ENCODE results near the gene SPAG5.

The SPAG5 gene

GRCh38 chr17:28643983-28644786 lies 45.4 kb upstream of the SPAG5 start:
- DNase-seq (ENCODE audit: extremely low spot score) = peak; percentile 52
- POLR2A ChIA-PET = interaction anchor here (0.6 to 6.5 kb wide), 20 partner anchors 10 to 613 kb away, joined by 3 to 94 read pairs (median 4); partner anchors contain the start of genes PHF12, PIGS, PROCA1 and RPL23A
- CTCF ChIA-PET = interaction anchor here (0.7 to 1.8 kb wide), 12 partner anchors 9 to 473 kb away, joined by 3 to 8 read pairs (median 3); partner anchors contain the start of genes NEK8, SDF2 and SUPT6H
- TF ChIP-seq, protein P1, sequence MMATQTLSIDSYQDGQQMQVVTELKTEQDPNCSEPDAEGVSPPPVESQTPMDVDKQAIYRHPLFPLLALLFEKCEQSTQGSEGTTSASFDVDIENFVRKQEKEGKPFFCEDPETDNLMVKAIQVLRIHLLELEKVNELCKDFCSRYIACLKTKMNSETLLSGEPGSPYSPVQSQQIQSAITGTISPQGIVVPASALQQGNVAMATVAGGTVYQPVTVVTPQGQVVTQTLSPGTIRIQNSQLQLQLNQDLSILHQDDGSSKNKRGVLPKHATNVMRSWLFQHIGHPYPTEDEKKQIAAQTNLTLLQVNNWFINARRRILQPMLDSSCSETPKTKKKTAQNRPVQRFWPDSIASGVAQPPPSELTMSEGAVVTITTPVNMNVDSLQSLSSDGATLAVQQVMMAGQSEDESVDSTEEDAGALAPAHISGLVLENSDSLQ (IDR thresholded peaks at IDR 0.05) = 0 out of 2 replicates have a peak, but pooled peaks have one; percentile 33
- TF ChIP-seq LEF1 (IDR thresholded peaks at IDR 0.05; ENCODE audit: borderline replicate concordance) = no peak

DNA sequence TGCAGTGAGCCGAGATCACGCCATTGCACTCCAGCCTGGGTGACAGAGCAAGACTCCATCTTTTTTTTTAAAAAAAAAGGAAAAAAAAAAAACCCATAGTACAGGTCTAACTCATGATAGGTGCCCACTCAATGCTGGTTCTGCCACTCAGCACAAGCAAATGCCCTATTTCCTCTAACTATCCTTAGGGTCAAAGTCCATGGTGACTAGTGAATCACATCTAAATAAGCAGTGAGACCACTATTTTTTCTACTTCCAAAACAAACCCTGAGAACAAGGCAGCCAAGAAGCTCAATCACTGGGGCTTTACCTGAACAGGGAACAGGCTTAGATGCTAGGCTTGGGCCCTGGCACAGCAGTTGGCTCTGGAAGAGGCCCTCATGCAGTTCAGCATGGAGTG lies 42.8 kb upstream of the SPAG5 start:
- CTCF ChIA-PET = no interaction called here
- POLR2A ChIA-PET = interaction anchor here (1.0 to 6.5 kb wide), 2 partner anchors 9 to 20 kb away, joined by 3 to 94 read pairs; partner anchors contain the start of genes SDF2 and SUPT6H
- no peak for TF ChIP-seq ARNT (IDR thresholded peaks at IDR 0.05)
- no peak for TF ChIP-seq ELF4 (IDR thresholded peaks at IDR 0.05)
- no peak for TF ChIP-seq BHLHE40 (IDR thresholded peaks at IDR 0.05; ENCODE audit: borderline replicate concordance)
- TF ChIP-seq TARDBP (IDR thresholded peaks at IDR 0.05) = no peak
- no peak for TF ChIP-seq FOXM1 (IDR thresholded peaks at IDR 0.05; ENCODE audit: borderline replicate concordance)
- TF ChIP-seq ZNF384 (IDR thresholded peaks at IDR 0.05) = no peak
- DNase-seq (ENCODE audit: extremely low spot score) = no peak

GRCh38 chr17:28635506-28635905 lies 36.7 kb upstream of the SPAG5 start:
- ChIA-PET POLR2A (interaction anchor here (5.5 kb wide), 1 partner anchor 9 kb away, joined by 32 read pairs; the partner anchor contains the start of gene BLTP2), CTCF (interaction anchor here (1.0 to 1.2 kb wide), 2 partner anchors 8 to 92 kb away, joined by 3 read pairs; no protein-coding TSS in a partner anchor)
- TF ChIP-seq CTBP1 (IDR thresholded peaks at IDR 0.05; ENCODE audit: borderline replicate concordance) = no peak
- no peak for TF ChIP-seq FOXM1 (IDR thresholded peaks at IDR 0.05; ENCODE audit: borderline replicate concordance)
- TF ChIP-seq FOXK2 (IDR thresholded peaks at IDR 0.05) = no peak
- TF ChIP-seq SP1 (IDR thresholded peaks at IDR 0.05) = no peak
- TF ChIP-seq ELF4 (IDR thresholded peaks at IDR 0.05) = no peak
- DNase-seq (ENCODE audit: extremely low spot score) = no peak

DNA sequence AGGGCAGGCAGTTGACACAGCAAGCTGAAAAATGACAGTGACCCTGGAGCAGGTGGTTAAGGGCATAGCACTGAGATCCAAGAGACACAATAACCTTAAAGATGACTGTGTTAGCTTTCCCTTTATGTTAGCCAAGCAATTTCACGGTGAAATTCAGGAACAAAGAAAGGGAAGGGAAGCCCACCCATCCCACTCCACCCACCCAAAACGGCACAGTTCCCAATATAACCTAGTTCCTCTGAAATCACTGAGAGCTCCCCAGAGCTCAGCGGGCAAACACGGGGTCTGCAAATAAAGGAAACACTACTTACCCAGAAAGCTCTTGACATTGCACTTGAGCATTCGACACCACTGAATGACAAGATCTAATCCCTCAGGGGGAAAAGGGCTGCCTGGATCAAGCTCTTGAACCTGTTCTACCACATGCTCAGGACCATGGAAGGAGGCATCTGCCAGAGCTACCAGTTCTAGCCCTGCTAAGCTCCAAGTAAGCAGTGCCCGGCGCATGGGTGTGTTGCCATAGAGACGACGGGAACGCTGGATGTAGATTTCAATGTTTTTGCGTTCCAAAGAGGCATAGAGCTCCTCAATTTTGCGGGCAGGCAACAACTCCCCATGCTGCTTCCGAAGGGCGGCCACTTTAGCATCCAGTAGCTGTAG lies 35.5 kb upstream of the SPAG5 start:
- no peak for TF ChIP-seq HDGF (IDR thresholded peaks at IDR 0.05; ENCODE audit: borderline replicate concordance)
- TF ChIP-seq BHLHE40 (IDR thresholded peaks at IDR 0.05; ENCODE audit: borderline replicate concordance) = no peak
- no peak for TF ChIP-seq SP1 (IDR thresholded peaks at IDR 0.05)
- TF ChIP-seq LEF1 (IDR thresholded peaks at IDR 0.05; ENCODE audit: borderline replicate concordance) = no peak
- no peak for TF ChIP-seq SUZ12 (IDR thresholded peaks at IDR 0.05)
- TF ChIP-seq ARNT (IDR thresholded peaks at IDR 0.05) = no peak
- TF ChIP-seq CTBP1 (IDR thresholded peaks at IDR 0.05; ENCODE audit: borderline replicate concordance) = no peak
- no peak for TF ChIP-seq TARDBP (IDR thresholded peaks at IDR 0.05)
- no peak for TF ChIP-seq ELF4 (IDR thresholded peaks at IDR 0.05)
- ChIA-PET POLR2A (interaction anchor here (1.0 to 5.5 kb wide), 4 partner anchors 10 to 85 kb away, joined by 3 to 32 read pairs (median 6); partner anchors contain the start of genes BLTP2, RPL23A, SDF2 and SUPT6H), CTCF (no interaction called here)
- DNase-seq (ENCODE audit: extremely low spot score) = no peak

DNA sequence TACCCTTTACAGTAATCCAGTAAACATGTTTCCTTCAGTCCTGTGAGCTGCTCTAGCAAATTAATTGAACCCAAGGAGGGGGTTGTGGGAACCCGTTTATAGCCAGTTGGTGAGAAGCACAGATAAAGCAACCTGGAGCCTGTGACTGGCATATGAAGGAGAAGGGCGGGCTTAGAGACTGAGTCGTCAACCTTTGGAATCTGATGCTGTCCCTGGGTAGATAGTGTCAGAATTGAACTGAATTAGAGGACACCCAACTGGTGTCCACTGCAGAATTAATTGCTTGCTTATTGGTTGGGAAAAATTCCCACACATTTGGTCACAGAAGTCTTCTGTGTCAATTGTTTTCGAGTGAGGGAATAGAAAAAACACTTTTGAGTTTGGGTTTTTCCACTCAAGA lies 28.0 kb upstream of the SPAG5 start:
- TF ChIP-seq FOXK2 (IDR thresholded peaks at IDR 0.05) (no peak), CTBP1 (IDR thresholded peaks at IDR 0.05; ENCODE audit: borderline replicate concordance) (no peak), LEF1 (IDR thresholded peaks at IDR 0.05; ENCODE audit: borderline replicate concordance) (no peak), FOXA1 (IDR thresholded peaks at IDR 0.05) (no peak), ARNT (IDR thresholded peaks at IDR 0.05) (no peak), TARDBP (IDR thresholded peaks at IDR 0.05) (no peak)
- no peak for DNase-seq (ENCODE audit: extremely low spot score)
- CTCF ChIA-PET = no interaction called here
- POLR2A ChIA-PET = no interaction called here

- ChIA-PET CTCF (interaction anchor here (0.6 to 1.3 kb wide), 3 partner anchors 12 to 23 kb away, joined by 3 to 8 read pairs (median 5); no protein-coding TSS in a partner anchor), POLR2A (interaction anchor here (1.1 to 2.1 kb wide), 4 partner anchors 15 to 92 kb away, joined by 3 to 4 read pairs (median 4); partner anchors contain the start of genes SDF2 and SUPT6H)
- no peak for DNase-seq (ENCODE audit: extremely low spot score)
- no peak for TF ChIP-seq FOXK2 (IDR thresholded peaks at IDR 0.05)
- no peak for TF ChIP-seq NFRKB (IDR thresholded peaks at IDR 0.05)
- TF ChIP-seq CTBP1 (IDR thresholded peaks at IDR 0.05; ENCODE audit: borderline replicate concordance) = no peak
Measured at GRCh38 chr17:28624148-28624547, 25.3 kb upstream of the SPAG5 start.

DNA sequence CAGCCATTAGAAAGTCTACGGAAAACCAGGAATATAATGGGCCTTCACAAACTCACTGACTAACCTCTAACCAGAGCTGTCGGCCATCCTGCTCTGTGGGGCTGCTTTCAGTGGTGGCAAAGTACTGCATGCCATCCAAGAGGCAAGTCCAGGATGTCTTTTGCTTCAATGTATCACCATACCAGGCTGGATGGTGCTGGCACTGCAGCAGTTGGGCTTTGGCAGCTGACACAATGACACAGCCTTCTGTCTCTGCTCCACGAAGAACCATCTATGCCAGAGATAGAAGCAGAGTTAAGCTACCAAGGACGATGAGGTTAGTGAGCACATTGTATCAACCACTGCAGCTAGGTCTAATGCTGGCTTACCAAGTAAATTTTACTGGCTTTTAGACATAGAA lies 24.9 kb upstream of the SPAG5 start:
- TF ChIP-seq ARNT (IDR thresholded peaks at IDR 0.05) (no peak), SUZ12 (IDR thresholded peaks at IDR 0.05) (no peak), FOXK2 (IDR thresholded peaks at IDR 0.05) (no peak), ELF4 (IDR thresholded peaks at IDR 0.05) (no peak), FOXA1 (IDR thresholded peaks at IDR 0.05) (no peak), NFRKB (IDR thresholded peaks at IDR 0.05) (no peak)
- TF ChIP-seq, protein P1 (IDR thresholded peaks at IDR 0.05) = no peak
- ChIA-PET POLR2A (interaction anchor here (1.1 to 2.1 kb wide), 4 partner anchors 14 to 93 kb away, joined by 3 to 4 read pairs (median 4); partner anchors contain the start of genes SDF2 and SUPT6H), CTCF (interaction anchor here (0.6 to 1.3 kb wide), 3 partner anchors 12 to 23 kb away, joined by 3 to 8 read pairs (median 5); no protein-coding TSS in a partner anchor)
- DNase-seq (ENCODE audit: extremely low spot score) = no peak

Data from HEK293T (cell line).